Parathyroid adenoma (tissue), 2 donors: ENCODE data around the gene CREB3L2.
"Not testable (repeated sequence)": the region's sequence is repeated elsewhere in the genome, so short reads cannot be mapped to it uniquely, and the experiment has no call there.

Experiments
- H2AFZ ChIP-seq: fragments of 300-600 bp; sonication (generic); one replicate; pipeline ENCODE4 v1.7.0; 2017; ENCODE audit warnings: antibody characterized with exemption, mild to moderate bottlenecking
- H3K27ac ChIP-seq: fragments of 300-600 bp; sonication (generic); one replicate; pipeline ENCODE4 v1.7.0; 2017
- H3K27me3 ChIP-seq: fragments of 300-600 bp; sonication (generic); one replicate; pipeline ENCODE4 v1.7.0; 2017; ENCODE audit warnings: low read length; ENCODE audit not compliant: control insufficient read depth, insufficient read depth
- H3K36me3 ChIP-seq: fragments of 300-600 bp; sonication (generic); one replicate; pipeline ENCODE4 v1.7.0; 2017; ENCODE audit warnings: low read length; ENCODE audit not compliant: control insufficient read depth, insufficient read depth
- H3K4me1 ChIP-seq: fragments of 300-600 bp; sonication (generic); one replicate; pipeline ENCODE4 v1.7.0; 2017; ENCODE audit warnings: control low read depth
- H3K4me2 ChIP-seq: fragments of 300-600 bp; sonication (generic); one replicate; pipeline ENCODE4 v1.7.0; 2017; ENCODE audit warnings: low read length
- H3K4me3 ChIP-seq: fragments of 300-600 bp; sonication (generic); one replicate; pipeline ENCODE4 v1.7.0; 2017; ENCODE audit warnings: low read depth, low read length
- H3K79me2 ChIP-seq: fragments of 300-600 bp; sonication (generic); one replicate; pipeline ENCODE4 v1.7.0; 2017; ENCODE audit warnings: control low read depth
- H3K9ac ChIP-seq: fragments of 300-600 bp; sonication (generic); one replicate; pipeline ENCODE4 v1.7.0; 2017; ENCODE audit warnings: mild to moderate bottlenecking
- H3K9me3 ChIP-seq: fragments of 300-600 bp; sonication (generic); one replicate; pipeline ENCODE4 v1.7.0; 2017; ENCODE audit warnings: low read length; ENCODE audit not compliant: control insufficient read depth
- CTCF ChIP-seq: fragments of 300-600 bp; sonication (generic); IDR thresholded peaks from one replicate; pipeline ENCODE4 v1.7.0; 2017; ENCODE audit warnings: antibody characterized with exemption, mild to moderate bottlenecking
- donor health status: primary hyperparathyroidism.

The CREB3L2 gene

GRCh38 chr7:137908106-137908505, 93.8 kb downstream of the CREB3L2 start:
- H3K27ac ChIP-seq = no peak overlapping the region
- TF ChIP-seq CTCF = no peak
- no peak overlapping the region for H3K4me3 ChIP-seq
- H3K4me1 ChIP-seq = no peaks in the 10 kb centered on the region
- peaks cover 11% of the 10 kb centered on the region for H3K79me2 ChIP-seq
- no peak overlapping the region for H3K4me2 ChIP-seq
- no peak overlapping the region for H2AFZ ChIP-seq
- no peaks in the 10 kb centered on the region for H3K27me3 ChIP-seq
- no peak overlapping the region for H3K9ac ChIP-seq
- no peaks in the 10 kb centered on the region for H3K36me3 ChIP-seq
- H3K9me3 ChIP-seq = no peaks in the 10 kb centered on the region

GRCh38 chr7:137906636-137907035, 95.2 kb downstream of the CREB3L2 start:
- H3K4me2 ChIP-seq, H3K79me2 ChIP-seq, H3K27me3 ChIP-seq, H3K4me1 ChIP-seq, H3K36me3 ChIP-seq, H3K4me3 ChIP-seq, H3K9ac ChIP-seq, H2AFZ ChIP-seq, H3K27ac ChIP-seq, H3K9me3 ChIP-seq: not testable (repeated sequence)

GRCh38 chr7:137904833-137905232, 97.1 kb downstream of the CREB3L2 start:
- Histone ChIP-seq H3K79me2 (peaks cover 3% of the 10 kb centered on the region), H3K9ac (no peak overlapping the region), H3K27ac (no peak overlapping the region)

GRCh38 chr7:137903382-137904169, 98.3 kb downstream of the CREB3L2 start:
- no peak overlapping the region for H3K4me3 ChIP-seq
- peak; percentile 85 for TF ChIP-seq CTCF
- H2AFZ ChIP-seq = no peak overlapping the region
- H3K9me3 ChIP-seq = no peaks in the 10 kb centered on the region
- no peak overlapping the region for H3K9ac ChIP-seq
- no peaks in the 10 kb centered on the region for H3K4me1 ChIP-seq
- H3K36me3 ChIP-seq = no peaks in the 10 kb centered on the region
- no peaks in the 10 kb centered on the region for H3K27me3 ChIP-seq
- no peak overlapping the region for H3K4me2 ChIP-seq
- no peaks in the 10 kb centered on the region for H3K79me2 ChIP-seq
- no peak overlapping the region for H3K27ac ChIP-seq

More at GRCh38 chr7:137904833-137905232, 97.1 kb downstream of the CREB3L2 start:
- no peak overlapping the region for H3K4me3 ChIP-seq
- no peak for TF ChIP-seq CTCF
- no peaks in the 10 kb centered on the region for H3K27me3 ChIP-seq
- no peak overlapping the region for H2AFZ ChIP-seq
- H3K4me2 ChIP-seq = no peak overlapping the region
- no peaks in the 10 kb centered on the region for H3K9me3 ChIP-seq
- H3K4me1 ChIP-seq = no peaks in the 10 kb centered on the region
- no peaks in the 10 kb centered on the region for H3K36me3 ChIP-seq

GRCh38 chr7:137900137-137900536, 101.7 kb downstream of the CREB3L2 start:
- Histone ChIP-seq H3K4me2 (no peak overlapping the region), H3K9ac (no peak overlapping the region), H3K4me3 (no peak overlapping the region), H3K27me3 (no peaks in the 10 kb centered on the region), H3K27ac (no peak overlapping the region), H3K4me1 (no peaks in the 10 kb centered on the region), H3K79me2 (peaks cover 3% of the 10 kb centered on the region), H3K9me3 (no peaks in the 10 kb centered on the region), H2AFZ (no peak overlapping the region), H3K36me3 (no peaks in the 10 kb centered on the region)
- TF ChIP-seq CTCF = no peak
